ENCODE measurements around the gene ZBTB4.

ZBTB4 gene

DNA sequence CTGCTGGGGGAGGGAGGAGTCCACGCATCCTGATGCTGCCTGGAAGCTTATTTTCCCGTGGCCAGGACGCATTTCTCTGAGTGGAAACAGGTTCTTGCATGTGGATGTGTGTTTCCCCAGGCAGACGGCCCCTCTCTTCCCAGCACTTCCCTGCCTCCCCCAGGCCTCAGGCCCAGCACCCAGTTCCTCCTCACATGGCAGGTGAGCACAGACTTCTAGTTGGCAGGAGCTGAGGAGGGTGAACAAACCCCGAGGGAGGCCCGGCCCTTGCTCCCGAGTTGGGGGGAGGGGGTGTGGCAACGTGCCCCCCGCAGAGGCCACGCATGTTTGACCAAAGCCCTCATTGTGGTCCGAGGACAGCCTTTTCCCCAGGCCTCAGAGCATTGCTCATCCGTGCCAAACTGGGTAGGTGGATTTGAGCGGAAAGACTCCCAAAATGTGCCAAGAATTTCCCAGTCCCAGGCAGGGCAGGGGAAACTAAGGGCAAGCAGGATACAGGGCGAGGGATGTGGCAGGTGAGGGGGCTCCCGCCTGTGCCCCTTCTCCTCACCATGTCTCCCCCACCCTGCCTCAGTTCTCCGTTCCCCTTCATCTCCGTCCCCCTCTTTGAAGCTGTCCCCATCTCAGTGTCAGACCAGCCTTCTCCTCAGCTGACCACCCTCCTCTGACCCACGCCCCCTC lies 60.8 kb downstream of the ZBTB4 start:
- FAIRE-seq, result no peak

DNA sequence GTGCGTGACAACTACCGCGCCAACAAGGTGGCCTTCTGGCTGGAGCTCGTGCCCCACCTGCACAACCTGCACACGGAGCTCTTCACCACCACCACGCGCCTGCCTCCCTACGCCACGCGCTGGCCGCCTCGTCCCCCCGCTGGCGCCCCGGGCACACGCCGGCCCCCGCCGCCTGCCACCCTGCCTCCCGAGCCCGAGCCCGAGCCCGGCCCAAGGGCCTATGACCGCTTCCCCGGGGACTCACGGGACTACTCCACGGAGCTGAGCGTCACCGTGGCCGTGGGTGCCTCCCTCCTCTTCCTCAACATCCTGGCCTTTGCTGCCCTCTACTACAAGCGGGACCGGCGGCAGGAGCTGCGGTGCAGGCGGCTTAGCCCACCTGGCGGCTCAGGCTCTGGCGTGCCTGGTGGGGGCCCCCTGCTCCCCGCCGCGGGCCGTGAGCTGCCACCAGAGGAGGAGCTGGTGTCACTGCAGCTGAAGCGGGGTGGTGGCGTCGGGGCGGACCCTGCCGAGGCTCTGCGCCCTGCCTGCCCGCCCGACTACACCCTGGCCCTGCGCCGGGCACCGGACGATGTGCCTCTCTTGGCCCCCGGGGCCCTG lies 62.3 kb downstream of the ZBTB4 start:
- no peak for FAIRE-seq

- no peak for FAIRE-seq
Measured at GRCh38 chr17:7416323-7416722, 63.1 kb downstream of the ZBTB4 start.

- no peak for FAIRE-seq
Measured at GRCh38 chr17:7415784-7416183, 63.6 kb downstream of the ZBTB4 start.

GRCh38 chr17:7414837-7415236 lies 64.6 kb downstream of the ZBTB4 start:
- FAIRE-seq, result no peak

GRCh38 chr17:7413346-7413985 lies 66.0 kb downstream of the ZBTB4 start:
- no peak for FAIRE-seq

DNA sequence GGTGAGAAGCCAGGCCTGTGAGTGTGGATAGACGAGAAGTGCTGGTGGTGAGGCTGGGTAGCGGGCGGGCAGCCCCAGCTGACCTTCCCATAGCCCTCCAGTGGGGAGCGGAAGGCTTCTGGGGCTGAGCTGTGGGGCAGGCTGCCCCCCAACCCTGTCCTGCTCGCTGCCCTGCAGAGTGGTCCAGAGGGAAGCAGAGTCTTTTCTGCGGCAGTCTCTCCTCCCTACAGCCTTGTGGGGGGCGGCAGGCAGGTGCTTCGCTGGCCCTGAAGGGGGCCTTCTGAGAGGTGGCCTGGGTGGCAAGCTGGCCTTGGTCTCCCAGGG lies 68.0 kb downstream of the ZBTB4 start:
- no peak for FAIRE-seq

GRCh38 chr17:7410634-7411426 lies 68.6 kb downstream of the ZBTB4 start:
- no peak for FAIRE-seq

- FAIRE-seq, result no peak
Measured at GRCh38 chr17:7409716-7410115, 69.7 kb downstream of the ZBTB4 start.
